Omental fat pad (tissue), 4 donors: ENCODE results near the gene OGDH. TPM values are rescaled to one million over a fixed set of nuclear protein-coding genes. Genes with fewer than 3 reads are reported as not detected.

Source experiments
- ATAC-seq: fragments of 150-250 bp; one replicate; pipeline ENCODE4 v1.9.1; 2016; ENCODE audit warnings: mild to moderate bottlenecking, moderate library complexity; ENCODE audit not compliant: low FRiP score
- DNase-seq: peaks from one replicate; pipeline ENCODE4 v3.0.0-alpha.2; 2019; ENCODE audit warnings: low spot score
- total RNA-seq, 4 donors: library from RNA; depleted of rRNA; stranded (reverse); fragments of >200 nt; gene quantifications; one replicate each; pipeline ENCODE4 v1.1.0, GENCODE V29; 2016
- TF ChIP-seq, protein P1 (sequence below), 3 donors: fragments of 450-650 bp; IDR thresholded peaks; one replicate each; pipeline ENCODE4 v1.5.1; 2016 to 2017; ENCODE audit warnings: antibody characterized with exemption in 3 of 3, mild to moderate bottlenecking in 3 of 3, moderate library complexity in 2 of 3

Gene OGDH
- total RNA-seq, 4 donors from 2014 or later = 75.4 to 91.0 (median 82.0) TPM

DNA sequence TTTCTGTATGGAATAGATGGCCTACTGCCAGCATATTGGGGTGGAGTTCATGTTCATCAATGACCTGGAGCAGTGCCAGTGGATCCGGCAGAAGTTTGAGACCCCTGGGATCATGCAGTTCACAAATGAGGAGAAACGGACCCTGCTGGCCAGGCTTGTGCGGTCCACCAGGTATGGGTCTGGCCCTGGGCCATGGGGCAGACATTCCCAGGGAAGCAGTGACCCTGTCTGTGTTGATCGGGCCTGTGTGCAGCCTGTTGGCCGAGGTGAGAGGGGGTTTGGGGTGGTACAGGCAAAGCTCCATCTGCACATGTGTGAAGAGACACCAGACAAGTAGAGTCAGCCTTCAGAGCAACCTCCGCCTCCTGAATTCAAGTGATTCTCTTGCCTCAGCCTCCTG lies 67.3 kb downstream of the OGDH start:
- TF ChIP-seq, protein P1, sequence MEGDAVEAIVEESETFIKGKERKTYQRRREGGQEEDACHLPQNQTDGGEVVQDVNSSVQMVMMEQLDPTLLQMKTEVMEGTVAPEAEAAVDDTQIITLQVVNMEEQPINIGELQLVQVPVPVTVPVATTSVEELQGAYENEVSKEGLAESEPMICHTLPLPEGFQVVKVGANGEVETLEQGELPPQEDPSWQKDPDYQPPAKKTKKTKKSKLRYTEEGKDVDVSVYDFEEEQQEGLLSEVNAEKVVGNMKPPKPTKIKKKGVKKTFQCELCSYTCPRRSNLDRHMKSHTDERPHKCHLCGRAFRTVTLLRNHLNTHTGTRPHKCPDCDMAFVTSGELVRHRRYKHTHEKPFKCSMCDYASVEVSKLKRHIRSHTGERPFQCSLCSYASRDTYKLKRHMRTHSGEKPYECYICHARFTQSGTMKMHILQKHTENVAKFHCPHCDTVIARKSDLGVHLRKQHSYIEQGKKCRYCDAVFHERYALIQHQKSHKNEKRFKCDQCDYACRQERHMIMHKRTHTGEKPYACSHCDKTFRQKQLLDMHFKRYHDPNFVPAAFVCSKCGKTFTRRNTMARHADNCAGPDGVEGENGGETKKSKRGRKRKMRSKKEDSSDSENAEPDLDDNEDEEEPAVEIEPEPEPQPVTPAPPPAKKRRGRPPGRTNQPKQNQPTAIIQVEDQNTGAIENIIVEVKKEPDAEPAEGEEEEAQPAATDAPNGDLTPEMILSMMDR (IDR thresholded peaks at IDR 0.05) = no peak
- no peak for ATAC-seq
- DNase-seq = no peak

DNA sequence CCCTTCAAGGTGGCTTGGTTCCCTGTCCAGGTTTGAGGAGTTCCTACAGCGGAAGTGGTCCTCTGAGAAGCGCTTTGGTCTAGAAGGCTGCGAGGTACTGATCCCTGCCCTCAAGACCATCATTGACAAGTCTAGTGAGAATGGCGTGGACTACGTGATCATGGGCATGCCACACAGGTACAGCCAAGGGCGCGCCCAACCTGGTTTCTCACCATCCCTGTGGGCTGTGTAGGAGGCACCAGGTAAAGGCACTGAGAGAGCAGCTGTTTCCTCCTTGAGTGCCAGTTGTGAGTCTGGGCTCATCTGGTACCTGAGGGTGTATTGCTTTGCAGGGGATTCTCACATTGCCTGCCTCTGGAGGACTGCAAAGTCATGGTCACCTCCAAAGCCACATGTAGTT lies 68.0 kb downstream of the OGDH start:
- DNase-seq (no peak), ATAC-seq (no peak)
- TF ChIP-seq, protein P1 (IDR thresholded peaks at IDR 0.05) = no peak

DNA sequence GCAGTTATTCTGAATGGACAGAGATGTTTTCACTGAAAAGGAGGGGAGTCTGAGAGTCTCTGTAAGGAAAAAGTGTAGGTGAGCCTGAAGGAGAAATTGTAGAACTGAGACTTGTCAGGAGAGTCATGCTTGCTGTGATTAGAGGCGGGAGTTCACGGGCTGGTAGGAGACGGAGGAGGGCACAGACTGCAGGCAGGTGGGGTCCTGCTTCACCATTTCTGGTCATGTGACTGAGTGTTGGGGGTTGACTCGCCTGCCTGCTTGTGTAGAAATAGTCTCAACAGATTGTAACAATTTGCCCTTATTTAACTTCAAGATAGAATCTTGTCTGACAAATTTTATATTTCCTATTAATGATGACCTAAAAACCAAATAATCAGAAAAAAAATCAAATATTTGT lies 70.3 kb downstream of the OGDH start:
- TF ChIP-seq, protein P1 (IDR thresholded peaks at IDR 0.05) = no peak
- DNase-seq (no peak), ATAC-seq (no peak)

DNA sequence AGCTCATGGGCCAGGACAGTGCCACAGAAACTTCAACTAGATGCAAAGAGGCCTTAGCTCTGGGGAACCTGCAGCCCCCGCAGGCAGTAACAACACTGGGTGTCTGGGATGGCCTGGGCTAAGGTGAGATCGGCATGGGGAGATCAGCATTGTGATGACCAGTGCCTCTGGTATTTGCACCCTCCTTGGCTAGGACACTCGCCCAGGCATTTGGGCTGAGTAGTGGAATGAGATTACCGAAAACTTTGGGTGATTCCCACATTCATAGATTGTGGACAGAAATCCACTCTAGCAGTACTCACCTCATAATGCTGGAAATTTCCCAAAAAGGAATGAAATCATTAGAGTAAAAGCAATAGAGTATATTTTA lies 71.7 kb downstream of the OGDH start:
- DNase-seq = no peak
- ATAC-seq = peak; percentile 66
- TF ChIP-seq, protein P1 (IDR thresholded peaks at IDR 0.05) = no peak

DNA sequence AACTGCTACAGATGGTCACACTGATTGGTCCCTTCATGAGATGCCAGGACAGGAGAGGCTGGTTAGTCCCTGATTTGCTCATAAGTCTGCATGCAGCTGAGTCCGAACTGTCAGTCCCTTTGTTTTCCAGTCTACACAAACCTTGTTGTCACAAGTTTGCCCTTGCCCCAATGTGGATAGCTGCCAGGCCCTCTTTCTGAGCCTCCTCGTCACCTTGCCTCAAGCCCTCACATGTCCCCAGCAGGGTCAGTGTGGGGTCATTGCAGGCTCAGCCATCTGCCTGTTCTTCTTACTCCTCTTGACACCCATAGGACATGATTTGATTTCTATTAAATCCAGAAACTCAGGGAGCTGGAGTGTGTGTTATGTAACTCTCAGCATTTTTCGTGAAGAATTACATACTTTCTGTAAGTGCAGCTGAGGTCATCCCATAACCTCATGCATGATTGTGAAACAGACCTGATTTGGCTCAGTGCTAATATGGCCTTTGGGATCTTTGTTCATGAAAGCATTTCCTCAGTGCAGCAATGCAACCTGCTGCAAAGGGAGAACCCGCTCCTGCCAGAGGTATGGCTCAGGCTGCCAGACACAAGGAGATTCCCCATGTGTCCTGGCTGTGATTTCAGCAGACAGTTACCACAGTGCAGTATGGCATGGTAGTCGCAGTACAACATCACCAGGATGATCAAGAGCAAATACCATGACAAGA lies 72.2 kb downstream of the OGDH start:
- DNase-seq (no peak), ATAC-seq (peak; percentile 83)
- TF ChIP-seq, protein P1 (IDR thresholded peaks at IDR 0.05) = no peak

DNA sequence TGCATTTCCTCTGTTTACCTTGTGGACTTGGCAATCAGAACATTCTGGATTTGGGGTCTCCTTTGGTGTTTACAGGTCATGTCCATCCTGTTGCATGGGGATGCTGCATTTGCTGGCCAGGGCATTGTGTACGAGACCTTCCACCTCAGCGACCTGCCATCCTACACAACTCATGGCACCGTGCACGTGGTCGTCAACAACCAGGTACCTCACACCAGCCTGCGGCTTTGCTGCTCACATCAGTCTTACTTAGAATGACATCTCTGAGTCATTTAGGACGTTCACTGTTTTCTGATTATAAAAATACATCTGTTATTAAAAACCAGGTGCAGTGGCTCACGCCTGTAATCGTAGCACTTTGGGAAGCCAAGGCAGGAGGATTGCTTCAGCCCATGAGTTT lies 75.2 kb downstream of the OGDH start:
- TF ChIP-seq, protein P1 (IDR thresholded peaks at IDR 0.05) = no peak
- DNase-seq (no peak), ATAC-seq (no peak)

DNA sequence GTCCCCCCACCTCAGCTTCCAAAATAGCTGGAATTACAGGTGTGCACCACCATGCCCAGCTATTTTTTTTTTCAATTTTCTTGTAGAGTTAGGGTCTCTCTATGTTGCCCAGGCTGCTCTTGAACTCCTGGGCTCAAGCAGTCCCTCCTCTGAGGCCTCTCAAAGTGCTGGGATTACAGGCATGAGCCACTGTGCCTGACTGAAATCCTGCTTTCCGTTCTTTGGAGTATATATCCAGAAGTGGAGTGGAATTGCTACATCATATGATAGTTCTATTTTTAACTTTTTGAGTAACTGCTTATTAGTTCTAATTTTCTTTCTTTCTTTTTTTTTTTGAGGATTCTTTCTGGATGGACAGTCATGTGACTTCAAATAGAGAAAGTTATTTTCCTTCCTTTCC lies 79.3 kb downstream of the OGDH start:
- DNase-seq (no peak), ATAC-seq (no peak)
- TF ChIP-seq, protein P1 (IDR thresholded peaks at IDR 0.05) = no peak
